Type B pancreatic cell (in vitro differentiated cells): ENCODE results near the gene ASXL3. TPM values are rescaled to one million over a fixed set of nuclear protein-coding genes. Genes with fewer than 3 reads are reported as not detected.
A peak's percentile ranks its signal among the peaks of the same experiment; 100 is the strongest.

Source experiments
- DNase-seq: peaks from one replicate; pipeline ENCODE4 v3.0.0; 2021; ENCODE audit warnings: mixed read lengths; ENCODE audit not compliant: unreplicated experiment; ENCODE audit errors: extremely low spot score
- H3K27ac Mint-ChIP-seq: 2 replicates; pipeline ENCODE4 v1.8.0; 2021; ENCODE audit warnings: mild to moderate bottlenecking, mixed read lengths
- H3K27me3 Mint-ChIP-seq: 2 replicates; pipeline ENCODE4 v1.8.0; 2021; ENCODE audit warnings: mixed read lengths
- H3K36me3 Mint-ChIP-seq: 2 replicates; pipeline ENCODE4 v1.8.0; 2021; ENCODE audit warnings: mixed read lengths
- H3K4me1 Mint-ChIP-seq: one replicate; pipeline ENCODE4 v1.8.0; 2021; ENCODE audit warnings: mixed read lengths; ENCODE audit not compliant: unreplicated experiment
- H3K4me3 Mint-ChIP-seq: 2 replicates; pipeline ENCODE4 v1.8.0; 2021; ENCODE audit warnings: mild to moderate bottlenecking, mixed read lengths
- H3K9me3 Mint-ChIP-seq: 2 replicates; pipeline ENCODE4 v1.8.0; 2021; ENCODE audit warnings: mixed read lengths
- CTCF ChIP-seq: fragments of 200-600 bp; sonication (generic); conservative IDR thresholded peaks from 2 replicates; pipeline ENCODE4 v1.5.0; 2021; ENCODE audit warnings: antibody characterized with exemption, mild to moderate bottlenecking
- total RNA-seq: library from RNA; stranded (reverse); gene quantifications from 2 replicates; pipeline ENCODE4 v1.2.1, GENCODE V29; 2021; ENCODE audit warnings: low replicate concordance

Gene ASXL3
- total RNA-seq, 1 donor from 2014 or later = 24.4 TPM

- no peak for TF ChIP-seq CTCF
- no peak for DNase-seq
- no peaks in the 10 kb centered on the region for H3K27me3 Mint-ChIP-seq
- H3K27ac Mint-ChIP-seq = no peak overlapping the region
- H3K9me3 Mint-ChIP-seq = no peaks in the 10 kb centered on the region
- H3K4me3 Mint-ChIP-seq = no peak overlapping the region
- H3K4me1 Mint-ChIP-seq = peaks cover 22% of the 10 kb centered on the region
- H3K36me3 Mint-ChIP-seq = no peaks in the 10 kb centered on the region
Observed at GRCh38 chr18:33605250-33605649, 27.2 kb downstream of the ASXL3 start.

GRCh38 chr18:33606621-33607020 is 28.6 kb downstream of the ASXL3 start:
- DNase-seq = no peak
- Mint-ChIP-seq H3K4me3 (no peak overlapping the region), H3K4me1 (peaks cover 26% of the 10 kb centered on the region), H3K27ac (no peak overlapping the region), H3K27me3 (no peaks in the 10 kb centered on the region), H3K36me3 (peaks cover 4% of the 10 kb centered on the region), H3K9me3 (no peaks in the 10 kb centered on the region)
- TF ChIP-seq CTCF = peak; percentile 29

GRCh38 chr18:33611525-33612135 is 33.6 kb downstream of the ASXL3 start:
- Mint-ChIP-seq H3K27ac (no peak overlapping the region), H3K4me3 (peak overlapping the region; percentile 39), H3K36me3 (peaks cover 22% of the 10 kb centered on the region), H3K4me1 (peaks cover 11% of the 10 kb centered on the region), H3K27me3 (no peaks in the 10 kb centered on the region), H3K9me3 (no peaks in the 10 kb centered on the region)
- TF ChIP-seq CTCF = no peak
- DNase-seq = no peak

- H3K27ac Mint-ChIP-seq = no peak overlapping the region
- no peak overlapping the region for H3K4me3 Mint-ChIP-seq
- H3K36me3 Mint-ChIP-seq = peaks cover 22% of the 10 kb centered on the region
- H3K9me3 Mint-ChIP-seq = no peaks in the 10 kb centered on the region
- no peak for DNase-seq
- no peak for TF ChIP-seq CTCF
- peaks cover 7% of the 10 kb centered on the region for H3K4me1 Mint-ChIP-seq
- no peaks in the 10 kb centered on the region for H3K27me3 Mint-ChIP-seq
Observed at GRCh38 chr18:33612632-33613031, 34.6 kb downstream of the ASXL3 start.

- H3K4me3 Mint-ChIP-seq = no peak overlapping the region
Observed at GRCh38 chr18:33616556-33616955, 38.5 kb downstream of the ASXL3 start.

More at GRCh38 chr18:33616556-33616955, 38.5 kb downstream of the ASXL3 start:
- no peak for DNase-seq
- Mint-ChIP-seq H3K27ac (no peak overlapping the region), H3K36me3 (peaks cover 19% of the 10 kb centered on the region), H3K27me3 (no peaks in the 10 kb centered on the region), H3K4me1 (peaks cover 4% of the 10 kb centered on the region), H3K9me3 (no peaks in the 10 kb centered on the region)
- TF ChIP-seq CTCF = no peak
